IPS-15b (cell line): Measurements from ENCODE around the gene TTLL9.

Experiments
- H3K27me3 ChIP-seq: one replicate; pipeline ENCODE4 v1.6.1; 2013; ENCODE audit warnings: low read length; ENCODE audit not compliant: control insufficient read depth, insufficient read depth
- H3K36me3 ChIP-seq: one replicate; pipeline ENCODE4 v1.6.1; 2013; ENCODE audit warnings: low read length; ENCODE audit not compliant: control insufficient read depth, insufficient read depth
- H3K4me1 ChIP-seq: one replicate; pipeline ENCODE4 v1.6.1; 2013; ENCODE audit warnings: mild to moderate bottlenecking, low read length; ENCODE audit not compliant: control insufficient read depth, insufficient read depth
- H3K4me3 ChIP-seq: one replicate; pipeline ENCODE4 v1.5.1; 2013; ENCODE audit warnings: low read depth, low read length
- H3K9ac ChIP-seq: one replicate; pipeline ENCODE4 v1.6.1; 2013; ENCODE audit warnings: low read depth, mild to moderate bottlenecking, low read length
- H3K9me3 ChIP-seq: one replicate; pipeline ENCODE4 v1.6.1; 2013; ENCODE audit warnings: mild to moderate bottlenecking, low read length; ENCODE audit not compliant: control insufficient read depth, insufficient read depth

Gene TTLL9

DNA sequence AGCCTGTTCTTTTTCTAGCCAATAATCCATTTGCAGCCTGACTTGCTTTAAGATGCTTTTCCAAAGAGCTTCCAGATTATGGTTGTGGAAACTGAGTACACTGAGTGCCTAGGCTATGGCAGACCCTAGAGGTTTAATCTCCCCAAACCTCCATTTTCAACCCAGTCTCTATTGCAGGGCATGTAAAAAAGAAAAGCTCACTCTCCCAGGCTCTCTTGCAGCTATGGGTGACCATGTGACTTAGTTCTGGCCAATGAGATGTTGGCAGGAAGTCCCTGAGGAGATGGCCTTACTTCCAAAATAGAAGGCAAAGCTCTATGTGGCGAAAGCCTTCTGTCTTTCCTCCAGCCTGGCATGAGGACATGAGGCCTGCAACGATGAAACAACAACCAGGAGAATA, 77.6 kb downstream of the TTLL9 start:
- peaks cover 4% of the 10 kb centered on the region for H3K4me1 ChIP-seq
- H3K9me3 ChIP-seq = no peaks in the 10 kb centered on the region
- peaks cover 38% of the 10 kb centered on the region for H3K36me3 ChIP-seq
- no peaks in the 10 kb centered on the region for H3K27me3 ChIP-seq
- no peak overlapping the region for H3K9ac ChIP-seq
- no peak overlapping the region for H3K4me3 ChIP-seq

DNA sequence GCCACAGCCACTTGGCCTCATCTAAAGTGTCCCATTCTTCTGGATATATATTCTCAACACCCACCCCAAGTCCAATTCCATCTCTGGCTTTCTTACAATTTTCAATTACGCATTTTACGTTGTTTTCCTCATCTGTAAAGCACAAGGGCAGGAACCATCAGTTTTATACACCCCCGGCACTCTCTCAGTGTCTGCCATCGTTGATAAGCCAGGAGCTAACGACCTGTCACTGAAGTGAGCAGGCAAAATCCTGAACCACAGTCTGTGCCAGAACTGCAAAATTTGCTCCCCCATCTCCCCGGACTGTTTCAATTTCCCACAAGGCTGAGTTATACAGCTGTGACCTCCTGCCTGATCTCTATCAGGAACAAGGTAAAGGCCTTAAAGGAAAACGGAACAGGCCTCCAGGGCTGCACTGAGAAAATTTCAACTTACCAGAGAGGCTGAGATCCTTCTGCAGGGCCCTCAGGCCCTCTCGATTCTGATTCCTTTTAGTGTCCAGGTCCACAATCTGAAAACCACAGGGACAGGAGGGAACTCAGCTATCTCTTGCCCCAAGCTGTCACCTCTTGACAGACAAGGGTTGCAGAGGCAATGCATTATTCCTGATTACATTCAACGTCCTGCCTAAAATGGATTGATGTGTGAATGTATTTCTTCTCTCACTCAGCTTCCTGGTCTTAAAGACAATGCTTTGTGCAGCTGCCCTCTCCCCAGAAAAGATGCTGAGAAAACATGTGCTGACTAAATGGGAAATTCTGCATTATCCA, 79.6 kb downstream of the TTLL9 start:
- no peak overlapping the region for H3K4me3 ChIP-seq
- H3K9me3 ChIP-seq = no peaks in the 10 kb centered on the region
- H3K27me3 ChIP-seq = no peaks in the 10 kb centered on the region
- H3K9ac ChIP-seq = no peak overlapping the region
- H3K4me1 ChIP-seq = peaks cover 4% of the 10 kb centered on the region
- H3K36me3 ChIP-seq = peaks cover 34% of the 10 kb centered on the region

DNA sequence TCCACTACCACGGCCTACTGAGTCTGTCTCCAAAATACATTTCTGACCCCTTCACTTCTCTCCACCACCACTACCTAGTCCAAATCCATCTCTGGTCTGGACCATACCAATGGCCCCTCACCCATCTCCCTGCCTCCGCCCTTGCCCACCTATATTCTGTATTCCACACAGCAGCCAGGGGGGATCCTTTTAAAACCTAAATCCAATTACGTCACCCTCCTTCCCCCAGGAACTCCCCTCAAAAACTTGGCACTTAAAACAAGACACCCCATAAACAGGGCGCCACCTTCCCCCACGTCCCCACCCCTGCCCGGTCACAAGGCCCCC, 80.7 kb downstream of the TTLL9 start:
- H3K4me1 ChIP-seq = peaks cover 4% of the 10 kb centered on the region
- H3K9me3 ChIP-seq = no peaks in the 10 kb centered on the region
- peaks cover 23% of the 10 kb centered on the region for H3K36me3 ChIP-seq
- H3K27me3 ChIP-seq = no peaks in the 10 kb centered on the region
- peak overlapping the region; percentile 95 for H3K4me3 ChIP-seq
- peak overlapping the region; percentile 86 for H3K9ac ChIP-seq

DNA sequence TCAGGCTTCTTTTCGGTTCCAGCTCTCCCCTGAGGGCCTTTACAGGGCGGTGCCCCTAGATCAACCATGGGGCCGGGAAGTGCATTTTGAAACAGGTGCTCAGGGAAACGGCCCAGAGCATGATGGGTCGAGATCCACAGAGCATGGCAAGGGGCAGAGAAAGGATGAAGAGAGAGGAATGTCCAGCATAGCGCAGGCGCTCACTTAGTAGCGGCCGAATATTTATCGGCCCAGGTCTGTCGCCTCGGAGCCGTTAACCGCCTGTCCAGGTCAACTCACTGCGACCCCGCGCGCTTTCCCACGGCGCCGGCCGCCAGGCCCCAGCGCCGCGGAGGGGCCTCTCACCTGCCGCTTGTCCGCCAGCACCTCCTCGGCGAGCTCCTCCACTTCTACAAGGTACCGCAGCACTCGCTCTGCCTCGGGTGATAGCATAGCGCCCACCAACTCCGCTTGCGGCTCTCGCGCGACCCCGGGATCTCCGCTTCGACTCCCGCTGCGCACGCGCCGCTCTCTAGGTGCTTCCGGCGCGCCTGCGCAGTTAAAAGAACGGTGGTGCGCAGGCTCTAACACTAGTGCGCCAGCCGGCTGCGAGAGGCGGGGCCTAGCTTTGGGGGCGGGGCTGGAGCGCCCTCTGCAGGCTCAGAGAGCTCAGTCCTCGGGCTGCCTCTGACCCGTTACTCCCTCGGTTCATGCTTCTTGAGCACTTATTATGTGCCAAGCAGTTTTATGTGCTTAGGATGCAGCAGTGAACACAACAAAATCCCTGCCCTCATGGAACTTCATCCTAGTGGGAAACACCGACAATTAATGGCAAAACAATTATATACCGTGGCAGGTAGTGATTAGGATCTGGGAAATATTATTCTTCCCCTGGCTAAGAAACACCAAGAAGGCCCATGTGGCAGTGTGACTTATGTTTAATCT, 81.4 kb downstream of the TTLL9 start, which contains the start of gene PDRG1:
Gene PDRG1 (minus strand): TSS at position 517 of the 924 bp plus-strand sequence. CDS start 85 bp downstream, at position 432.
- no peaks in the 10 kb centered on the region for H3K9me3 ChIP-seq
- no peaks in the 10 kb centered on the region for H3K27me3 ChIP-seq
- H3K4me1 ChIP-seq = peaks cover 4% of the 10 kb centered on the region
- peak within 1 kb of the TSS; percentile 95 for H3K4me3 ChIP-seq
- H3K9ac ChIP-seq = peak within 1 kb of the TSS; percentile 86
- H3K36me3 ChIP-seq = peaks cover 16% of the 10 kb centered on the region

DNA sequence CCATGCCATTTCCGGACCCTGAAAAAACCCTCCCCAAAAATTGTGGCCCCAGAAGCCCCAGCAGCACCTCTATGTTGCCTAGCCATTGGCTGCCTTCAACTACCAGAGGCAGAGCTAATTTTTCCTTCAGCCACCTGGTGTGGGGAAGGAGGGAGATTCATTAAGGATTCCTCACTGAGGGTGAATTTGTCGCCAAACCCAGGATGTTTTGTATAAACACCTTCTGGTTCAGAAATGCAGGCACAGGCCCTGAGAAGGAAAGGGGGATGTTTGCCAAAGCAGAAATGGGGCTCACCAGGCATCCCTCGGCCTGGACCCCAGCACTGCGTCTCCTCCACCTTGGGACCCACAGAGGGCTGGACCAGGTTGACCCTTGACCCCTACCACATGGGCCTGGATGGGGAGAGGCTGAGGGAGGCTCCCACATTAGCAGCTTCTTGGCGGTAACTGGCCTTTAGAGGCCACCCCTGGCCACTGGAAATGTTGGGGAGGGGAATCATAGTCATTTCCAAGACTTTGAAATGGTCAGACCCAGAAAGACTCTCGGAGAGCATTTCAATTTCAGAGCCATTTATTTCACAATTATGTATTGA, 83.2 kb downstream of the TTLL9 start:
- H3K27me3 ChIP-seq = no peaks in the 10 kb centered on the region
- no peak overlapping the region for H3K4me3 ChIP-seq
- H3K36me3 ChIP-seq = peaks cover 9% of the 10 kb centered on the region
- peaks cover 4% of the 10 kb centered on the region for H3K4me1 ChIP-seq
- H3K9ac ChIP-seq = no peak overlapping the region
- H3K9me3 ChIP-seq = no peaks in the 10 kb centered on the region

DNA sequence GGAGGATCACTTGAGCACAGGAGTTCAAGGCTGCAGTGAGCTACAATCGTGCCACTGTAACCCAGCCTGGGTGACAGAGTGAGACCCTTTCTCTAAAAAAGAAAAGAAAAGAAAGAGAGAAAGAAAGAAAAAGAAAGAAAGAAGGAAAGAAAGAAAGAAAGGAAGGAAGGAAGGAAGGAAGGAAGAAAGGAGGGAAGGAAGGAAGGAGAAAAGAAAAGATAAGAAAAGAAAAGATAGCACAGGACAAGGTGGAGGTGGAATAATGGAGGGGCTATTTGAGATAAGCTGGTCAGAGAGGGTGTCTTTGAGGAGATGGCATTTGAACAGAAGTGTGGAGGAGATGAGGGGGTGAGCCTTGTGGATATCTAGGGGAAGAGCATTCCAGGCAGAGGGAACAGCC, 84.1 kb downstream of the TTLL9 start:
- H3K9me3 ChIP-seq = no peaks in the 10 kb centered on the region
- no peak overlapping the region for H3K4me3 ChIP-seq
- no peaks in the 10 kb centered on the region for H3K27me3 ChIP-seq
- H3K9ac ChIP-seq = no peak overlapping the region
- H3K4me1 ChIP-seq = peaks cover 4% of the 10 kb centered on the region
- peaks cover 4% of the 10 kb centered on the region for H3K36me3 ChIP-seq

DNA sequence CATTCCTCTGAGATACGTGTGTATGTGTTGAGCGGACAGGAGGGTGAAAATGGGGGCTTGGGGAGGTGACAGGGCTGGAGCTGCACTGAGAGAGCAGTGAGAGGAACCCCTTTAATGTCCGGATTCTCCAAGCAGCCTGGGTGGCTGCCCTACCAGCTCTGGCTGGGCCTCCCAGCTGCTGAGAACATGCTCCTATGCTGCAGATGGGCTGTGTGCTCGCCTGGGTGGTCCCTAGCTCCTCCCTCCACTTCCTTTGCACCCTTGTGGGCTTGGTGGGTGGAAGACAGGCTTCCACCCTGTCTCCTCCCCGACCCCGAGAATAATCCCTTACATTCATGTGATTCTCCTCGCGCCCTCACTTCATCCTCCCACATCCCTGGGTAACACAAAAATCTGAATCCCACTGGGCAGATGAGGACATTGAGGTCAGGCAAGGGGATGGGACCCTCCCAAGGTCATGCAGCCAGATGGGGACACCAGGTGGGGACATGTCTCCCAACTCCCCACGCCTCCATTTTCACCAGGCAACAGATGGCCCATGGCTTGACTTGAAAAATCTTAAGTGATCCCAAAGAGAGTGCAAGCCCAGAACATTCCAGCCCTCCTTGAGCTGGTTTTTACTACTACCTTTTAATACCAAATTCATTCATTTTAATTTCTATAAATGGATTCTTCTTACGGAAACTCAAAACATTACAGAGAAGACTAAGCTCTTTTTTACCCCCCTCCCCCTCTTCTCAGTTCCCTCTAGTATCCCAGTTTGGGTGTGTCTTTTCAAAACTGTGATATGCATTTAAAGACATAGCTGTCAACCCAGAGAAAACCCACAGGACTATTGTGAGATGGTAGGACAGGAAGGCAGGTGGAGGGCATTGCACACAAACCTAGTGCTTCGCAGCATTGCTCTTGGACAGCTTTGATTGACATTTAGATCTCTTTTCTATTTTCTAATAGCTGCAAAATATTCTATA, 86.4 kb downstream of the TTLL9 start:
- H3K4me1 ChIP-seq = no peaks in the 10 kb centered on the region
- H3K27me3 ChIP-seq = no peaks in the 10 kb centered on the region
- no peak overlapping the region for H3K4me3 ChIP-seq
- H3K9me3 ChIP-seq = no peaks in the 10 kb centered on the region
- H3K9ac ChIP-seq = no peak overlapping the region
- H3K36me3 ChIP-seq = no peaks in the 10 kb centered on the region

DNA sequence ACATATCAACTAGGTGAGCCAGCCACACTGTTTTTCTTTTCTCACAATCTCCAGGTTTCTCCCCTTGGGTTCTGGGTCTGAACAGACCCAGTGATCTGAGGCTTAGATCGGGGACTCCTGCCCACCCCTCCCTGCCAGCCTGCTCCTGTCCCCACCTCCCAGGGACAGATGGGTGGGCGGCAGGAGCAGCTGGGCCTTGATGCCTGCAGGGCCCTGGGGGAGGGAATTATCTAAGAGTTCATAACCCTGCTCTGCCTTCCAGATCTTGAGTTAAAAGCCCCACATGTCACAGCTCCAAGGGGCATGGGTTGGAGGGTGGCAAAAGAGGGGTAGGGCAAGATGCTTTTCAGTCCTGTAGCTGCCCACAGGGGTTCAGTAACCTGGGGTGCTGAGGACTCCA, 92.3 kb downstream of the TTLL9 start:
- H3K27me3 ChIP-seq = peaks cover 20% of the 10 kb centered on the region
- H3K36me3 ChIP-seq = no peaks in the 10 kb centered on the region
- H3K4me1 ChIP-seq = peaks cover 5% of the 10 kb centered on the region
- H3K4me3 ChIP-seq = no peak overlapping the region
- no peaks in the 10 kb centered on the region for H3K9me3 ChIP-seq
- H3K9ac ChIP-seq = no peak overlapping the region

DNA sequence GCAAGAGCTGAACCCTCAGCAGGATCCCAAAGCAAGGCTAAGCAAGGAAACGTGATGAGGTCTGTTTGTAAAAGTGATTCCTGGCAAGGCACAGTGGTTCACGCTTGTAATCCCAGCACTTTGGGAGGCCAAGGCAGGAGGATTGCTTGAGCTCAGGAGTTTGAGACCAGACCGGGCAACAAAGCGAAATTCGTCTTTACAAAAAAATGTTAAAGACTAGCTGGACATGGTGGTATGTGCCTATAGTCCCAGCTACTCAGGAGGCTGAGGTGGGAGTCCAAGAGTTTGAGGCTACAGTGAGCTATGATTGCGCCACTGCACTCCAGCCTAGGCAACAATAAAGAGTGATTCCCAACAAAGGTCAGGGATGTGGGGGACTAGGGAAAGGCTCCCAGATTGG, 93.5 kb downstream of the TTLL9 start:
- Histone ChIP-seq H3K4me1 (peaks cover 7% of the 10 kb centered on the region), H3K9me3 (no peaks in the 10 kb centered on the region), H3K9ac (no peak overlapping the region), H3K36me3 (no peaks in the 10 kb centered on the region), H3K4me3 (no peak overlapping the region), H3K27me3 (peaks cover 22% of the 10 kb centered on the region)

DNA sequence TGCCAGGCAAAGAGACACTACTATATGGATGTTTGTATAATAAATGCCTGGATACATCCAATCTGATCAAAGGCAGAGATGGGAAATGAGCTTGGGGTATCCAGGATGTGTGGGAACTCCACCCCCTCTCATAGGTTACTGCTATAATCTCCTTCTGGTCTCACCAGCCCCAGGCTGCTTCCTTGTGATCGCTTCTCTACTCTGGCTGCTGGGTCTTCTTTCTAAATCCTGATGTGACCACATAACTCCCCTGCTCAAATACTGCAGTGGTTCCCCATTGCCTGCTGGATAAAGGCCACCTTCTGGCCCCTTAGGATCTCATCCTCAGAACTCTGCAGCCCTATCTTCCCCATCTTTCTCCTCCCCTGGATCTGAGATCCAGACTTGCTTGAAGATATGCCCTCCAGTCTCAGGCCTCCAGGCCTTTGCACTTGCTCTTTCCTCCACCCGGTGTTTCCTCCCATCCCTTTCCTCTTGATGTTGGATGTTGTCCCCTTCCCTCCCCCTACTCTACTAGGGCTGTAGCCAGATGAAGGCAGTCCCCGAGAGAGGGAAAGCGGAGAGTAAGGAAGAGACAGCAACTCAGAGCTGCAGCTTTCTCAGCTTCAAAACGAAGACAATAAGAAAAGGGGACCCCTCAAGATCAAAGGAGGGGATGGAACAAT, 96.7 kb downstream of the TTLL9 start:
- Histone ChIP-seq H3K9ac (no peak overlapping the region), H3K9me3 (no peaks in the 10 kb centered on the region), H3K36me3 (no peaks in the 10 kb centered on the region), H3K27me3 (peaks cover 45% of the 10 kb centered on the region), H3K4me3 (peak overlapping the region; percentile 59), H3K4me1 (peaks cover 10% of the 10 kb centered on the region)
